Psoas muscle (tissue), 8 donors: ENCODE measurements around the gene CWC25. TPM values are rescaled to one million over a fixed set of nuclear protein-coding genes. Genes with fewer than 3 reads are reported as not detected.

Source experiments
- ATAC-seq, 4 donors: fragments of 200-7000 bp; cut with Tn5 transposase; one replicate each; pipeline ENCODE4 v1.9.1; 2020; ENCODE audit warnings: moderate library complexity in 3 of 4, mild to moderate bottlenecking in 2 of 4
- DNase-seq, 2 donors: peaks; one replicate each; pipeline ENCODE4 v3.0.0-alpha.2; 2020
- H3K27ac ChIP-seq: fragments of 200-600 bp; one replicate; pipeline ENCODE4 v1.8.0; 2022
- H3K27me3 ChIP-seq, 3 donors: fragments of 200-600 bp in 1 of 3; one replicate each; pipeline versions ENCODE4 v1.6.1 to v1.8.0; 2013 to 2022; ENCODE audit warnings: low read length in 2 of 3, mild to moderate bottlenecking in 2 of 3, moderate library complexity in 1 of 3; ENCODE audit not compliant: insufficient read depth in 3 of 3
- H3K36me3 ChIP-seq, 2 donors: fragments of 200-600 bp in 1 of 2; one replicate each; pipeline versions ENCODE4 v1.6.1 to v1.8.0; 2013 to 2022; ENCODE audit warnings: low read depth in 1 of 2, mild to moderate bottlenecking in 1 of 2, moderate library complexity in 1 of 2; ENCODE audit not compliant: insufficient read depth in 1 of 2
- H3K4me1 ChIP-seq: fragments of 200-600 bp; one replicate; pipeline ENCODE4 v1.8.0; 2022
- H3K4me3 ChIP-seq: fragments of 200-600 bp; one replicate; pipeline ENCODE4 v1.8.0; 2022; ENCODE audit warnings: mild to moderate bottlenecking
- H3K9me3 ChIP-seq: fragments of 200-600 bp; one replicate; pipeline ENCODE4 v1.8.0; 2022
- WGBS, 3 donors: extraction: QIAGEN DNeasy Blood & Tissue Kit; methylation state at CpG; one replicate each; pipeline versions ENCODE4 v1.1.6 to v1.1.7; 2013; 5-methylcytosine and 5-hydroxymethylcytosine counted together
- intact Hi-C, 2 donors: fragments of 100-400 bp; cut with DNase I; formaldehyde crosslinking; loops; one replicate each; pipeline versions ENCODE4 v1.11.0 to v1.14.2; 2022
- polyA plus RNA-seq, 3 donors: library from polyadenylated mRNA; stranded (reverse); fragments of 200-250 nt; gene quantifications; one replicate each; pipeline ENCODE4 v1.2.3, GENCODE V29; 2013
- total RNA-seq, 4 donors: library from RNA; stranded (reverse); fragmentation: NEBNext Ultra II Directional in 2 of 4; extraction: Animal tissue kit (Norgen Biotek cat#: 25700) in 2 of 4; gene quantifications; one replicate each; pipeline versions ENCODE4 v1.2.1 to v1.2.4, GENCODE V29; 2021 to 2023
- TF ChIP-seq, protein P1 (sequence below): fragments of 200-600 bp; IDR thresholded peaks from one replicate; pipeline ENCODE4 v1.8.0; 2022; ENCODE audit warnings: antibody characterized with exemption
- donor health status: healthy with polysubstance abuse.
- donor health status: DM: no; HTN: no; CAD: no; lungs with moderate emphysema.
- donor health status: Bipolar disorder and iron deficiency.
- donor health status: healthy.
- donor health status: DM: yes; HTN: yes; CAD: no.
- donor health status: DM: no; HTN: no; CAD: no.
- donor health status: DM: no; HTN: no; CAD: no.
- donor health status: DM: yes; HTN: yes; CAD: no.

CWC25 gene
- total and polyA plus RNA-seq, 7 donors: 9.7 to 22.0 (median 15.0) TPM

DNA sequence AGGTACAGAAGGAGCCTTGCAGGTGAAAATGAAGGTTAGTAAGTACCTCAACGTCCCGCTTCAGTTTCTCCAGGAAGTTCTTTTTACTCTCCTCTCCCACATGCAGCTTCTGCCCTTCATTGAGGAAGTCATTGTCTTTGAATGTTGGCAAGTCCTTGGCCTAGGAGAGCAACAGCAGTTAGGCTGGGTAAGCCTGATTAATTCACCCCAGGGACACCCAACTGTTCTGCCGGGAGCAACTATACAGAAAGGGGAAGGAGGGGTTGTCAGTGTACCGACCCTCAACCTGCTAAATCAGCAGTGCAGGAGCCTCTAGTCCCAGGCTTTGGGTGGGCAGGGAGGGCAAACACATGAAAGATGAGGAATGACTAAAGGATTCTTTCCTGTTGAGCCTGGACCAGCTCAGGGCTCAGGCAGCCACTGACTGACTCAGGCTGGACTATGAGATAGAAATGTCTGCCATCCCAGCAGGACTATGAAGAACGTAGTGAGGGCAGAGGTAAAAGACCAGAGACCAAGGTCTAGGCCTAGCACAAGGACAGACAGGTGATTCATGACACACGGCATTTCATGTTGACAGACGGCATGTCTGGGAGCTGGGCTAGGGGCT, 47.4 kb downstream of the CWC25 start:
- Histone ChIP-seq H3K27ac (no peak overlapping the region), H3K4me3 (no peak overlapping the region), H3K27me3 (no peaks in the 10 kb centered on the region), H3K36me3 (peaks cover 25 to 100% of the 10 kb centered on the region in 2 donors), H3K4me1 (no peaks in the 10 kb centered on the region), H3K9me3 (no peaks in the 10 kb centered on the region)
- 72 to 78% (median 78%) methylated on average over 7 of the region's 7 CpGs for WGBS, 3 donors
- no peak for DNase-seq
- ATAC-seq: no peak
- TF ChIP-seq, protein P1, sequence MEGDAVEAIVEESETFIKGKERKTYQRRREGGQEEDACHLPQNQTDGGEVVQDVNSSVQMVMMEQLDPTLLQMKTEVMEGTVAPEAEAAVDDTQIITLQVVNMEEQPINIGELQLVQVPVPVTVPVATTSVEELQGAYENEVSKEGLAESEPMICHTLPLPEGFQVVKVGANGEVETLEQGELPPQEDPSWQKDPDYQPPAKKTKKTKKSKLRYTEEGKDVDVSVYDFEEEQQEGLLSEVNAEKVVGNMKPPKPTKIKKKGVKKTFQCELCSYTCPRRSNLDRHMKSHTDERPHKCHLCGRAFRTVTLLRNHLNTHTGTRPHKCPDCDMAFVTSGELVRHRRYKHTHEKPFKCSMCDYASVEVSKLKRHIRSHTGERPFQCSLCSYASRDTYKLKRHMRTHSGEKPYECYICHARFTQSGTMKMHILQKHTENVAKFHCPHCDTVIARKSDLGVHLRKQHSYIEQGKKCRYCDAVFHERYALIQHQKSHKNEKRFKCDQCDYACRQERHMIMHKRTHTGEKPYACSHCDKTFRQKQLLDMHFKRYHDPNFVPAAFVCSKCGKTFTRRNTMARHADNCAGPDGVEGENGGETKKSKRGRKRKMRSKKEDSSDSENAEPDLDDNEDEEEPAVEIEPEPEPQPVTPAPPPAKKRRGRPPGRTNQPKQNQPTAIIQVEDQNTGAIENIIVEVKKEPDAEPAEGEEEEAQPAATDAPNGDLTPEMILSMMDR: no peak
- intact Hi-C loops: no loop called here

DNA sequence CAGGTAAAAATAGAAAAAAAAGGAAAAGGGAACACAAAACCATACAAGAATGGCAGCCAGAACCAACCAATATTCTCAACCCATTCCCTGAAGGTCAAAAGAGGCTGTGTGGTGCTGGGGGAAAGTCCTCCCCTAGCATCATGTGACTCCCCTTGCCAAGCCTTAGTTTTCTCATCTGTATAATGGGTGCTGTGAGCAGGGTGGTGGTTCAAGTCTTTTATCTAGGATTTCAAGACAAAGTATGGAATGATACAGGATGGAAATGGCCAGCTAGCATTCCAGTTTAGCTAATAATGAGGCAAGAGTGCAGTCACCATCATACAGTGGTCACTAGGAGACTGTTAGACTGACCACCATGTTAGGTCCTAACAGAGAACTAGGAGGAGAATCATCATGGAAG, 51.9 kb downstream of the CWC25 start:
- no peaks in the 10 kb centered on the region for H3K4me1 ChIP-seq
- peaks cover 10 to 100% of the 10 kb centered on the region in 2 donors for H3K36me3 ChIP-seq
- no peaks in the 10 kb centered on the region for H3K27me3 ChIP-seq
- no peaks in the 10 kb centered on the region for H3K9me3 ChIP-seq
- TF ChIP-seq, protein P1: no peak
- DNase-seq (no peak), ATAC-seq (no peak)
- no peak overlapping the region for H3K27ac ChIP-seq
- no peak overlapping the region for H3K4me3 ChIP-seq
- intact Hi-C loops: no loop called here

DNA sequence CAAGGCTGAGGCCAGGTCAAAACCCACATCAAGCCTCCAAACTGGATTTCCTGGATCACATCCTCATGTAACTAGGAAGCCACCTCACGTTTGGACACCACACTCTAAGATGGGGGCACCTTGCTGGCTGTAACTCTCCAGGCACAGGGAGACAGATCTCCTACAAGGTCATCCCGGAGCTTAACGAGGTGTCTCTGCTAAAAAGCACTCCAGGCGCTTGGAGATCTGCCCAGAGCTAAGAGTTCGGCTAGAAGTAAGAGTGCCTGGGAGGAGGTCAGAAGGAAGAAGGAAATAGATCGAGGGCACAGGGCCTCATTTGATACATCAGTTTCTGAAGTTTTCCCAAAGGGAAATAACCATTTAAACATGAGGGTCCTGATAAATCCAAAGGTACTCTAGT, 56.7 kb downstream of the CWC25 start:
- no peak for ATAC-seq
- Histone ChIP-seq H3K4me1 (no peaks in the 10 kb centered on the region), H3K27ac (no peak overlapping the region), H3K36me3 (peaks cover 4 to 99% of the 10 kb centered on the region in 2 donors), H3K4me3 (no peak overlapping the region), H3K27me3 (no peaks in the 10 kb centered on the region), H3K9me3 (no peaks in the 10 kb centered on the region)
- no peak for DNase-seq
- TF ChIP-seq, protein P1: no peak
- WGBS, 3 donors: 37 to 58% (median 41%) methylated on average over 6 of the region's 6 CpGs
- intact Hi-C loops: no loop called here

DNA sequence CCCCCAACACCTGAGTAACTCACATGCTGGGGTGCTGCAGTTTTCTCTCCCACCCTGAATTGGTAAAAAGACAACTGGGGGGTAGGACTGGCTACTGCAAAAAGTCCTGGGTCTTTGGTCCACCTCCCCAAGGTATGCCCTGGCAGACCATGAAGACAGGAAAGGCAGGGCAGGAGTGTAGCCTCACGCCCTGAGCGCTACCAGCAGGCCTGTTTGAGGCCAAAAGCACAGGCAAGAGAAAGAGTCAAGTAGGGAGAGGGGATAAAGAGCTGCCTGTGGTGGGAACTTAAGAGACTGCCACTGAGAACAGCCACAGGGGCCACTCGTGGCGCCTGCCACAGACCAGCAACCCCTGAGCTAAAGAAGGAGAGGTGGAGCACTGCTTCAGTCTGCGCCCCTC, 58.8 kb downstream of the CWC25 start:
- Histone ChIP-seq H3K27me3 (no peaks in the 10 kb centered on the region), H3K9me3 (no peaks in the 10 kb centered on the region), H3K36me3 (peaks cover 11 to 99% of the 10 kb centered on the region in 2 donors), H3K4me1 (no peaks in the 10 kb centered on the region), H3K27ac (no peak overlapping the region), H3K4me3 (no peak overlapping the region)
- ATAC-seq (no peak), DNase-seq (no peak)
- WGBS, 3 donors: 88 to 91% (median 91%) methylated on average over 5 of the region's 5 CpGs
- TF ChIP-seq, protein P1: no peak
- intact Hi-C loops: no loop called here

DNA sequence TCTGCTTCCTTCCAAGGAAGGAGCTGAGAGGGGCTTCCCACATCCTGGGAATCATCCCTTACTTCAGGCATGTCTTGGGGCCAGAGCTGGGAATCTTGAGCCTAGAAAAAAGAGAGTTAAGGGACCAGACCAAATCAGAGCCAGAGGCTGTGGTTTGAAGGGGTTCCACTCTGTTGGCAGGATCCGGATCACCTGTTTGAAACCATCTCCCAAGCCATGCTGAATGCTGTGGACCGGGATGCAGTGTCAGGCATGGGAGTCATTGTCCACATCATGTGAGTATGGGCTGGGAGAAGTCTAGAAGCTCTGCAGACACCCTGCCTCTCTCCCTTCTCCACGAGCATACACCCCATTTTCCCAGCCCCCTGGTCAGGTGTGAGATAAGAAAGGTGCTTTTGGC, 62.9 kb downstream of the CWC25 start:
- Histone ChIP-seq H3K36me3 (peaks cover 20 to 99% of the 10 kb centered on the region in 2 donors), H3K9me3 (no peaks in the 10 kb centered on the region), H3K27me3 (no peaks in the 10 kb centered on the region), H3K4me3 (no peak overlapping the region), H3K27ac (no peak overlapping the region), H3K4me1 (no peaks in the 10 kb centered on the region)
- 52 to 68% (median 54%) methylated on average over 3 of the region's 3 CpGs for WGBS, 3 donors
- TF ChIP-seq, protein P1: no peak
- intact Hi-C loops: no loop called here
- DNase-seq (no peak), ATAC-seq (peak in 1 of 4 donors; percentile 19)
